ENCODE data around the gene SLC7A1.
A peak's percentile ranks its signal among the peaks of the same experiment; 100 is the strongest.
"Not testable (repeated sequence)": the region's sequence is repeated elsewhere in the genome, so short reads cannot be mapped to it uniquely, and the experiment has no call there.

The SLC7A1 gene

GRCh38 chr13:29595380-29596063 is at the start of gene SLC7A1:
Gene SLC7A1, minus strand, starts transcription at chr13:29595688. Its CDS starts 59,500 bp downstream, at chr13:29536188.
- peak; percentile 79 for DNase-seq (ENCODE audit: low spot score)

- DNase-seq (ENCODE audit: low spot score): no peak
Observed at GRCh38 chr13:29640665-29641064, 45.2 kb upstream of the SLC7A1 start.

GRCh38 chr13:29636831-29637230 is 41.3 kb upstream of the SLC7A1 start:
- not testable (repeated sequence) for DNase-seq (ENCODE audit: low spot score)

GRCh38 chr13:29624997-29625396 is 29.5 kb upstream of the SLC7A1 start:
- no peak for DNase-seq (ENCODE audit: low spot score)

GRCh38 chr13:29621841-29622240 is 26.4 kb upstream of the SLC7A1 start:
- no peak for DNase-seq (ENCODE audit: low spot score)

GRCh38 chr13:29621051-29621800 is 25.7 kb upstream of the SLC7A1 start:
- no peak for DNase-seq (ENCODE audit: low spot score)

- DNase-seq (ENCODE audit: low spot score): no peak
Observed at GRCh38 chr13:29619995-29620394, 24.5 kb upstream of the SLC7A1 start.

- DNase-seq (ENCODE audit: low spot score): no peak
Observed at GRCh38 chr13:29613101-29613500, 17.6 kb upstream of the SLC7A1 start.

GRCh38 chr13:29607465-29607864 is 12.0 kb upstream of the SLC7A1 start:
- no peak for DNase-seq (ENCODE audit: low spot score)

- DNase-seq (ENCODE audit: low spot score): no peak
Observed at GRCh38 chr13:29605860-29606526, 10.5 kb upstream of the SLC7A1 start.

GRCh38 chr13:29598321-29598720 is 2.8 kb upstream of the SLC7A1 start:
- DNase-seq (ENCODE audit: low spot score): no peak

- no peak for DNase-seq (ENCODE audit: low spot score)
Observed at GRCh38 chr13:29597706-29598105, 2.2 kb upstream of the SLC7A1 start.

GRCh38 chr13:29597246-29597645 is 1.8 kb upstream of the SLC7A1 start:
- no peak for DNase-seq (ENCODE audit: low spot score)

- no peak for DNase-seq (ENCODE audit: low spot score)
Observed at GRCh38 chr13:29596064-29596418, 553 bp upstream of the SLC7A1 start.

GRCh38 chr13:29594710-29595379 is 643 bp downstream of the SLC7A1 start:
- peak; percentile 68 for DNase-seq (ENCODE audit: low spot score)

GRCh38 chr13:29594303-29594709 is 1.2 kb downstream of the SLC7A1 start:
- DNase-seq (ENCODE audit: low spot score): peak; percentile 63

- no peak for DNase-seq (ENCODE audit: low spot score)
Observed at GRCh38 chr13:29593605-29594297, 1.7 kb downstream of the SLC7A1 start.

- DNase-seq (ENCODE audit: low spot score): no peak
Observed at GRCh38 chr13:29591310-29591709, 4.2 kb downstream of the SLC7A1 start.

- DNase-seq (ENCODE audit: low spot score): no peak
Observed at GRCh38 chr13:29589967-29590366, 5.5 kb downstream of the SLC7A1 start.

GRCh38 chr13:29589234-29589633 is 6.3 kb downstream of the SLC7A1 start:
- no peak for DNase-seq (ENCODE audit: low spot score)

GRCh38 chr13:29587645-29588044 is 7.8 kb downstream of the SLC7A1 start:
- DNase-seq (ENCODE audit: low spot score): no peak
